ENCODE measurements around the gene SYNRG. TPM values are rescaled to one million over a fixed set of nuclear protein-coding genes. Genes with fewer than 3 reads are reported as not detected.

SYNRG gene
- polyA plus RNA-seq, 1 donor (not counting 4 experiments of a cell fraction or from before 2014, with no cell fraction given), result 9.2 TPM

DNA sequence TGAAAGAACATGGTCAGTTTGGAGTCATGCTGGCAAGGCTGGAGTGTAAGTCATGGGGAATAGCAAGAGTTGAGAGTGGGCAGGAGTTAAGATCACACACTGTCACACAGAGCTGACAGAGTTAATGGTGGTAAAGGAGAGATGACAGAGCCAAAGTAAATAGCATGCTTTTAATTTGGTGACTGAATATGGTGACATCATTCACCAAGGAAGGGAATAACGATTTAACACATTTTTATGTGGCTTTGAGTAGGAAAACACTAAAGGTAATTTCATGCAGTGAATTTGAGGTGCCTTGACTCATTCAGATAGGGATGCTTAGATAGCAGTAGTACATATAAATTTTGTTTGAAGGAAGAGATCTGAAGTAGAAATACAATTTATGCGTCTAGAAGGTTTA is 42.1 kb downstream of the SYNRG start:
- Histone ChIP-seq H4K20me1 (ENCODE audit: control insufficient read depth, extremely low read depth, insufficient read depth, low read length) (no peaks in the 10 kb centered on the region), H2AFZ (ENCODE audit: control insufficient read depth, low read length) (no peak overlapping the region), H3K27ac (ENCODE audit: control insufficient read depth, insufficient read depth, low read length) (no peak overlapping the region), H3K9me3 (ENCODE audit: control insufficient read depth, low read depth, low read length) (no peaks in the 10 kb centered on the region), H3K79me2 (ENCODE audit: control insufficient read depth, insufficient read depth, low read length) (no peaks in the 10 kb centered on the region), H3K4me2 (ENCODE audit: control insufficient read depth, extremely low read depth, insufficient read depth, low read depth, low read length) (no peak overlapping the region), H3K36me3 (ENCODE audit: control insufficient read depth in 2 of 2, extremely low read depth in 1 of 2, insufficient read depth in 2 of 2, low read length in 2 of 2) (peaks cover 7 to 15% of the 10 kb centered on the region in 2 experiments), H3K9me1 (ENCODE audit: control insufficient read depth, extremely low read depth, insufficient read depth, low read length) (no peaks in the 10 kb centered on the region), H3K4me1 (ENCODE audit: control insufficient read depth, extremely low read depth, insufficient read depth, low read length) (no peaks in the 10 kb centered on the region), H3K9ac (ENCODE audit: control insufficient read depth, extremely low read depth, insufficient read depth, low read length) (no peak overlapping the region), H3K4me3 (ENCODE audit: control insufficient read depth in 2 of 3, extremely low read depth in 1 of 3, insufficient read depth in 2 of 3, low read depth in 1 of 3, low read length in 3 of 3) (no peak overlapping the region), H3K27me3 (ENCODE audit: control insufficient read depth, extremely low read depth, insufficient read depth, low read length) (no peaks in the 10 kb centered on the region)
- TF ChIP-seq CTCF (optimal IDR thresholded peaks at IDR 0.05 in 1 of 3, IDR thresholded peaks at IDR 0.05 in 1 of 3, conservative IDR thresholded peaks at IDR 0.05 in 1 of 3; ENCODE audit: extremely low read depth in 1 of 3, insufficient read depth in 2 of 3, low read length in 3 of 3) (no peak), EZH2 (IDR thresholded peaks at IDR 0.05; ENCODE audit: low read length) (no peak)
- FAIRE-seq, result no peak
- DNase-seq (ENCODE audit: low read depth, low spot score), result no peak
- dilution Hi-C loops (cut with MboI; ENCODE audit: extremely low pct_ligation_motif_present, low sequenced_read_pairs), result no loop called here

- TF ChIP-seq CTCF (optimal IDR thresholded peaks at IDR 0.05 in 1 of 3, IDR thresholded peaks at IDR 0.05 in 1 of 3, conservative IDR thresholded peaks at IDR 0.05 in 1 of 3; ENCODE audit: extremely low read depth in 1 of 3, insufficient read depth in 2 of 3, low read length in 3 of 3), result no peak
- no peak for TF ChIP-seq EZH2 (IDR thresholded peaks at IDR 0.05; ENCODE audit: low read length)
- Histone ChIP-seq H3K9ac (ENCODE audit: control insufficient read depth, extremely low read depth, insufficient read depth, low read length) (no peak overlapping the region), H3K9me3 (ENCODE audit: control insufficient read depth, low read depth, low read length) (no peaks in the 10 kb centered on the region), H3K79me2 (ENCODE audit: control insufficient read depth, insufficient read depth, low read length) (no peaks in the 10 kb centered on the region), H3K4me3 (ENCODE audit: control insufficient read depth in 2 of 3, extremely low read depth in 1 of 3, insufficient read depth in 2 of 3, low read depth in 1 of 3, low read length in 3 of 3) (no peak overlapping the region), H4K20me1 (ENCODE audit: control insufficient read depth, extremely low read depth, insufficient read depth, low read length) (no peaks in the 10 kb centered on the region), H3K4me1 (ENCODE audit: control insufficient read depth, extremely low read depth, insufficient read depth, low read length) (no peaks in the 10 kb centered on the region), H3K4me2 (ENCODE audit: control insufficient read depth, extremely low read depth, insufficient read depth, low read depth, low read length) (no peak overlapping the region), H2AFZ (ENCODE audit: control insufficient read depth, low read length) (no peak overlapping the region), H3K27me3 (ENCODE audit: control insufficient read depth, extremely low read depth, insufficient read depth, low read length) (no peaks in the 10 kb centered on the region), H3K36me3 (ENCODE audit: control insufficient read depth in 2 of 2, extremely low read depth in 1 of 2, insufficient read depth in 2 of 2, low read length in 2 of 2) (peaks cover 9% of the 10 kb centered on the region in 2 experiments), H3K9me1 (ENCODE audit: control insufficient read depth, extremely low read depth, insufficient read depth, low read length) (no peaks in the 10 kb centered on the region), H3K27ac (ENCODE audit: control insufficient read depth, insufficient read depth, low read length) (no peak overlapping the region)
- DNase-seq (ENCODE audit: low read depth, low spot score), result no peak
- no peak for FAIRE-seq
- dilution Hi-C loops (cut with MboI; ENCODE audit: extremely low pct_ligation_motif_present, low sequenced_read_pairs), result no loop called here
Measured at GRCh38 chr17:37564252-37564651, 45.0 kb downstream of the SYNRG start.
